Gastrocnemius medialis (tissue), 4 donors: ENCODE measurements around the gene POMT2. TPM values are rescaled to one million over a fixed set of nuclear protein-coding genes. Genes with fewer than 3 reads are reported as not detected.

Experiments
- ATAC-seq, 2 donors: fragments of 150-250 bp; one replicate each; pipeline ENCODE4 v1.9.1; 2016
- DNase-seq, 2 donors: peaks; one replicate each; pipeline ENCODE4 v3.0.0-alpha.2; 2019
- H3K27ac ChIP-seq, 4 donors: fragments of 200-600 bp; sonication (generic); 1 replicate in 1 of 4; 2 replicates in 3 of 4; pipeline ENCODE4 v1.5.1; 2016 to 2018; ENCODE audit warnings: mild to moderate bottlenecking in 2 of 4, moderate library complexity in 1 of 4
- H3K27me3 ChIP-seq, 3 donors: fragments of 200-600 bp; sonication (generic) in 2 of 3; 1 replicate in 1 of 3; 2 replicates in 2 of 3; pipeline versions ENCODE4 v1.5.1 to v1.6.0; 2016 to 2019; ENCODE audit warnings: mild to moderate bottlenecking in 1 of 3, moderate library complexity in 1 of 3
- H3K36me3 ChIP-seq, 2 donors: fragments of 200-600 bp; sonication (generic) in 1 of 2; one replicate each; pipeline ENCODE4 v1.5.1; 2017 to 2018
- H3K4me1 ChIP-seq, 2 donors: fragments of 200-600 bp; sonication (generic) in 1 of 2; one replicate each; pipeline ENCODE4 v1.5.1; 2016 to 2017; ENCODE audit warnings: mild to moderate bottlenecking in 2 of 2
- H3K4me3 ChIP-seq, 4 donors: fragments of 200-600 bp; sonication (generic) in 3 of 4; 1 replicate in 1 of 4; 2 replicates in 3 of 4; pipeline ENCODE4 v1.5.1; 2016 to 2019; ENCODE audit warnings: mild to moderate bottlenecking in 2 of 4
- H3K9me3 ChIP-seq, 3 donors: fragments of 200-600 bp; sonication (generic) in 2 of 3; 1 replicate in 1 of 3; 2 replicates in 2 of 3; pipeline ENCODE4 v1.5.1; 2016 to 2019
- POLR2A ChIP-seq, 2 donors: fragments of 450-650 bp; IDR thresholded peaks; one replicate each; pipeline ENCODE4 v1.6.1; 2017; ENCODE audit warnings: antibody characterized with exemption in 2 of 2, mild to moderate bottlenecking in 2 of 2, moderate library complexity in 2 of 2
- in situ Hi-C, 4 donors: fragments of 200-750 bp; cut with MboI; loops; one replicate each; pipeline versions ENCODE4 v1.15.0 to v1.8.0; 2017; ENCODE audit warnings: low sequenced_read_pairs in 4 of 4
- intact Hi-C: fragments of 100-400 bp; cut with DNase I; formaldehyde crosslinking; loops from one replicate; pipeline ENCODE4 v1.15.1; 2023; ENCODE audit warnings: low total_unique reads
- total RNA-seq, 4 donors: library from RNA; depleted of rRNA; stranded (reverse); fragments of >200 nt; gene quantifications; one replicate each; pipeline versions ENCODE4 v1.1.0 to v1.2.3, GENCODE V29; 2016
- TF ChIP-seq, protein P1 (sequence below), 5 experiments: fragments of 450-650 bp in 3 of 5; fragments of 200-600 bp in 2 of 5; sonication (generic) in 2 of 5; IDR thresholded peaks in 4 of 5; conservative IDR thresholded peaks in 1 of 5; 1 replicate in 4 of 5; 2 replicates in 1 of 5; pipeline ENCODE4 v1.5.1; 2016 to 2019; ENCODE audit warnings: antibody characterized with exemption in 5 of 5, mild to moderate bottlenecking in 3 of 5, moderate library complexity in 3 of 5

POMT2 gene
- total RNA-seq, 4 donors from 2014 or later = 27.0 to 33.2 (median 28.9) TPM

DNA sequence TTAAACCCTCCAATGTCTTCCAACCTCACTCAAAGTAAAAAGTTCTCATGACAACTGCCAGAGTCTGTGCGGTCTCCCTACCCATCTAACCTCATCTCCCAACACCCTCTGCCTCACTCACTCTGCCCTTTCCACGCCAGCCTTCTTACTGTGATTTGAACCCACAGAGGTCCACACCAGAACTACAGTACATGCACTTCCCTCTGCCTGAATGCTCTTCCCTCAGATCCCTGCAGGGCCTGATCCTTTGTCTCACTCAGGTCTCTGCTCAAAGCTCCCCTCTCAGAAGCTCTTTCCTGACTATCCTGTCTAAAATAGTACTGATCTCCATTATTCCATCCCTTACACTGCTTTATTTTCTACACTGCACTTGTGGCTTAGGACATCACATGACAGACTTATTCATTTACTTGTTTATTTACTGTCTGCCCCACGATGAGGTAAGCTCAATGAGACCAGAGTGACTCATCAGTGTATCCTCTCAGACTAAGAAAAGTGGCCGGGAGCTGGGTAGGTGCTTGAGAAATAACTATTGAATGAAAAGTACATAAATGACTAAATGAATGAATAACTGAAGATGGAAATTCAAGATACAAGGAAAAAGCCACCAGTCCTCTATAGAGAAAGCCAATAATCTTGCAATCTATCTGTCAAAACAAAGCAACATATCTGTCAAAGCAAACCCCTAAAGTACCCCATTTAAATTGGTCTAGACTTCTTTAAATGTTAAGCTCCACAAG lies 17.1 kb downstream of the POMT2 start:
- in situ Hi-C loops = no loop called here
- H3K4me1 ChIP-seq = peaks cover 66 to 71% of the 10 kb centered on the region in 2 donors
- DNase-seq = peak; percentile 69 to 70
- intact Hi-C loops = loop anchor here (5.0 kb wide), 4 partner anchors 74 to 431 kb away; partner anchors contain the start of genes AHSA1, SAMD15, TMED8 and VIPAS39
- H3K9me3 ChIP-seq = no peaks in the 10 kb centered on the region
- H3K4me3 ChIP-seq = no peak overlapping the region
- peak overlapping the region; percentile 89 to 97 (median 96) for H3K27ac ChIP-seq
- H3K27me3 ChIP-seq = no peaks in the 10 kb centered on the region
- ATAC-seq = peak; percentile 96
- peaks cover 0 to 11% of the 10 kb centered on the region in 2 donors for H3K36me3 ChIP-seq
- peak in 1 of 2 donors; percentile 68 for TF ChIP-seq POLR2A (IDR thresholded peaks at IDR 0.05)
- TF ChIP-seq, protein P1, sequence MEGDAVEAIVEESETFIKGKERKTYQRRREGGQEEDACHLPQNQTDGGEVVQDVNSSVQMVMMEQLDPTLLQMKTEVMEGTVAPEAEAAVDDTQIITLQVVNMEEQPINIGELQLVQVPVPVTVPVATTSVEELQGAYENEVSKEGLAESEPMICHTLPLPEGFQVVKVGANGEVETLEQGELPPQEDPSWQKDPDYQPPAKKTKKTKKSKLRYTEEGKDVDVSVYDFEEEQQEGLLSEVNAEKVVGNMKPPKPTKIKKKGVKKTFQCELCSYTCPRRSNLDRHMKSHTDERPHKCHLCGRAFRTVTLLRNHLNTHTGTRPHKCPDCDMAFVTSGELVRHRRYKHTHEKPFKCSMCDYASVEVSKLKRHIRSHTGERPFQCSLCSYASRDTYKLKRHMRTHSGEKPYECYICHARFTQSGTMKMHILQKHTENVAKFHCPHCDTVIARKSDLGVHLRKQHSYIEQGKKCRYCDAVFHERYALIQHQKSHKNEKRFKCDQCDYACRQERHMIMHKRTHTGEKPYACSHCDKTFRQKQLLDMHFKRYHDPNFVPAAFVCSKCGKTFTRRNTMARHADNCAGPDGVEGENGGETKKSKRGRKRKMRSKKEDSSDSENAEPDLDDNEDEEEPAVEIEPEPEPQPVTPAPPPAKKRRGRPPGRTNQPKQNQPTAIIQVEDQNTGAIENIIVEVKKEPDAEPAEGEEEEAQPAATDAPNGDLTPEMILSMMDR (IDR thresholded peaks at IDR 0.05 in 4 of 5, conservative IDR thresholded peaks at IDR 0.05 in 1 of 5) = no peak

DNA sequence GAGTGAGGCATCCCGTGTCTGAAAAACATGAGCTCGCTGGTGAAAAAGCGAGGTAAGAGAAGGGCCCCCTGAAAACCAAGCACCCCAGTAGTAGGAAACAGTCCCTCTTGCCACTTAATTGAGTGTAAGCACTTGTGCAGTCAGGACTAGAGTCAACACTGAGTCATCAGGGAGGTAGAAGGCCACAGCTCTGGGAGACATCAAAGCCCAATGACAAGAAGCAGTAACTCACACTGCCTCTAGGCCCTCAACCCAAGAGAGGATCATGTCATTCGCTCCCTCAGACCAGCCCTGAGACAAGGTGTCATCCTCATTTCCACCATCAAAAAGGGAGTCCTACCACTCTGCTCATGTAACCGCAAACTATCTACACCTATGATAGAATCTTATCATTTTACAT lies 17.8 kb downstream of the POMT2 start:
- no peak overlapping the region for H3K4me3 ChIP-seq
- in situ Hi-C loops = no loop called here
- DNase-seq (no peak), ATAC-seq (peak; percentile 31 to 44)
- peak overlapping the region; percentile 89 to 97 (median 96) for H3K27ac ChIP-seq
- H3K4me1 ChIP-seq = peaks cover 64 to 70% of the 10 kb centered on the region in 2 donors
- H3K36me3 ChIP-seq = peaks cover 0 to 18% of the 10 kb centered on the region in 2 donors
- TF ChIP-seq, protein P1 (IDR thresholded peaks at IDR 0.05 in 4 of 5, conservative IDR thresholded peaks at IDR 0.05 in 1 of 5) = no peak
- no peak for TF ChIP-seq POLR2A (IDR thresholded peaks at IDR 0.05)
- H3K27me3 ChIP-seq = no peaks in the 10 kb centered on the region
- H3K9me3 ChIP-seq = no peaks in the 10 kb centered on the region
- intact Hi-C loops = loop anchor here (5.0 kb wide), 4 partner anchors 74 to 431 kb away; partner anchors contain the start of genes AHSA1, SAMD15, TMED8 and VIPAS39

DNA sequence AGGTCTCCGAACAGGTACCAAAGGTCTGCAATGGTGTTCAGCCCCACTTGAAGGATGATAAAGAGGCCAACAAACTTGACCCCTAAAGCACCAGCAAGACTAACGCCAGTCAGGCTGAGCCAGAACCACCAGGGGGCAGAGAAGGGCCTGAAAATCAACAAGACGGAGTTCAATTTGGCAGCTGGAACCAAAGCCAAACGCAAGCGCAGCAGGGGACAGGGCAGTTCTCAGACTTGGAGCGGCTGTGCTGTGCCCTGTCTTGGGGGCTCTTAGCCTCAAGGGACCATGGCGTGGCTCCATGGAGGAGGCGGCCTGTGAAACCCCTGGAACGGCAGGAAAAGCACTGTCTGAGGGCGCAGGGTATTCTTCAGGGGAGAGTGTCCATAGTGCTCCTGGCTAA lies 19.6 kb downstream of the POMT2 start:
- intact Hi-C loops = loop anchor here (1.0 to 5.0 kb wide), 5 partner anchors 15 to 429 kb away; partner anchors contain the start of genes AHSA1, SAMD15, TMED8 and VIPAS39
- Histone ChIP-seq H3K9me3 (no peaks in the 10 kb centered on the region), H3K4me3 (peak overlapping the region in 1 of 4 donors; percentile 13), H3K36me3 (peaks cover 0 to 34% of the 10 kb centered on the region in 2 donors), H3K27ac (peak overlapping the region; percentile 24 to 97 (median 96)), H3K4me1 (peaks cover 46 to 52% of the 10 kb centered on the region in 2 donors), H3K27me3 (no peaks in the 10 kb centered on the region)
- in situ Hi-C loops = no loop called here
- TF ChIP-seq, protein P1 (IDR thresholded peaks at IDR 0.05 in 4 of 5, conservative IDR thresholded peaks at IDR 0.05 in 1 of 5) = peak; percentile 80 to 95 (median 86)
- no peak for TF ChIP-seq POLR2A (IDR thresholded peaks at IDR 0.05)
- DNase-seq (peak; percentile 82 to 87), ATAC-seq (peak; percentile 65 to 73)

DNA sequence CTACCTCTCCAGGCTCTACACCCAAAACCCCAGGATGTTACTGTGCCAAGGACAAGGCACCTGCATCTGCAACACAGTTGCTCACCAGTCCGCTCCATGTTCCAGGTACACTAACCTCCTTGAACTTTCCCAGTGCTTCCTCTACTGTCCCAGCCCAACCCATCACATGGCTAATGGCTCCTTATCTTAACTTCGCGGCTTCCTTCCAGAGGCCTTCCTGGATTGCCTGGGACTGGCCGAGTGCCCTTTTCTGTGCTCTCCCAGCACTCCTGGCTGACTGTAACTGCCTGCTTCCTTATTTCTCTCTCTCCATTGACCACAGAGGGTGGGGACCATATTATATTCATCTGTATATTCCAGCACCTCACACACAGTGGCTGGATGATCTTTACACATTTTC lies 20.9 kb downstream of the POMT2 start:
- no peak for ATAC-seq
- peaks cover 0 to 40% of the 10 kb centered on the region in 2 donors for H3K36me3 ChIP-seq
- in situ Hi-C loops = loop anchor here in 1 of 4 donors (25.0 kb wide), 1 partner anchor 437 kb away; no protein-coding TSS in a partner anchor

More for the DNA sequence above, 20.9 kb downstream of the POMT2 start:
- Histone ChIP-seq H3K4me3 (no peak overlapping the region), H3K9me3 (no peaks in the 10 kb centered on the region), H3K27ac (no peak overlapping the region), H3K27me3 (no peaks in the 10 kb centered on the region), H3K4me1 (peaks cover 33 to 38% of the 10 kb centered on the region in 2 donors)
- DNase-seq = no peak
- TF ChIP-seq, protein P1 (IDR thresholded peaks at IDR 0.05 in 4 of 5, conservative IDR thresholded peaks at IDR 0.05 in 1 of 5) = no peak
- TF ChIP-seq POLR2A (IDR thresholded peaks at IDR 0.05) = no peak
- intact Hi-C loops = loop anchor here (5.0 kb wide), 4 partner anchors 78 to 427 kb away; partner anchors contain the start of genes AHSA1, SAMD15, TMED8 and VIPAS39
